Inferior parietal cortex (tissue), 1 donor: ENCODE results near the gene MTPN.

Source experiments
- DNase-seq: peaks from one replicate; pipeline ENCODE4 v3.0.0-alpha.2; 2016; ENCODE audit errors: extremely low spot score

Gene MTPN

GRCh38 chr7:135977007-135977741, at the start of gene MTPN:
Gene MTPN, minus strand, starts transcription at chr7:135977359. Its CDS starts 259 bp downstream, at chr7:135977100.
- peak; percentile 99 for DNase-seq

GRCh38 chr7:136026209-136026608, 49.0 kb upstream of the MTPN start:
- DNase-seq, result no peak

GRCh38 chr7:136023134-136023869, 46.1 kb upstream of the MTPN start:
- DNase-seq, result no peak

GRCh38 chr7:136020556-136020955, 43.4 kb upstream of the MTPN start:
- no peak for DNase-seq

GRCh38 chr7:136018104-136018503, 40.9 kb upstream of the MTPN start:
- no peak for DNase-seq

GRCh38 chr7:136016649-136017395, 39.7 kb upstream of the MTPN start:
- no peak for DNase-seq

- DNase-seq, result no peak
Measured at GRCh38 chr7:136015638-136016037, 38.5 kb upstream of the MTPN start.

- DNase-seq, result no peak
Measured at GRCh38 chr7:136014659-136015058, 37.5 kb upstream of the MTPN start.

- DNase-seq, result no peak
Measured at GRCh38 chr7:136012238-136012637, 35.1 kb upstream of the MTPN start.

GRCh38 chr7:136009488-136010079, 32.4 kb upstream of the MTPN start:
- DNase-seq, result peak; percentile 81

- no peak for DNase-seq
Measured at GRCh38 chr7:136006208-136006607, 29.0 kb upstream of the MTPN start.

- no peak for DNase-seq
Measured at GRCh38 chr7:136004083-136004482, 26.9 kb upstream of the MTPN start.

- no peak for DNase-seq
Measured at GRCh38 chr7:136002802-136003201, 25.6 kb upstream of the MTPN start.

GRCh38 chr7:136000288-136000913, 23.2 kb upstream of the MTPN start:
- DNase-seq, result no peak

GRCh38 chr7:135998081-135998480, 20.9 kb upstream of the MTPN start:
- no peak for DNase-seq

- no peak for DNase-seq
Measured at GRCh38 chr7:135995748-135996147, 18.6 kb upstream of the MTPN start.

GRCh38 chr7:135994466-135995205, 17.5 kb upstream of the MTPN start:
- DNase-seq, result no peak

GRCh38 chr7:135993950-135994349, 16.8 kb upstream of the MTPN start:
- no peak for DNase-seq

GRCh38 chr7:135991906-135992305, 14.7 kb upstream of the MTPN start:
- no peak for DNase-seq

GRCh38 chr7:135991322-135991721, 14.2 kb upstream of the MTPN start:
- DNase-seq, result no peak

GRCh38 chr7:135990258-135990657, 13.1 kb upstream of the MTPN start:
- no peak for DNase-seq
